GM12865 (cell line): ENCODE measurements around the gene TEDC1.

Source experiments
- DNase-seq: peaks from one replicate; pipeline ENCODE4 v3.0.0; 2010; ENCODE audit warnings: low read depth
- H3K4me3 ChIP-seq: 2 replicates; pipeline ENCODE4 v1.5.1; 2011; ENCODE audit warnings: mild to moderate bottlenecking, low read depth, low read length, control low read depth
- TF ChIP-seq, protein P1 (sequence below): IDR thresholded peaks from 2 replicates; pipeline ENCODE4 v1.5.1; 2011; ENCODE audit warnings: low read length, control low read depth, low read depth, inconsistent platforms; ENCODE audit not compliant: insufficient read depth; ENCODE audit errors: missing control alignments

TEDC1 gene, protein sequence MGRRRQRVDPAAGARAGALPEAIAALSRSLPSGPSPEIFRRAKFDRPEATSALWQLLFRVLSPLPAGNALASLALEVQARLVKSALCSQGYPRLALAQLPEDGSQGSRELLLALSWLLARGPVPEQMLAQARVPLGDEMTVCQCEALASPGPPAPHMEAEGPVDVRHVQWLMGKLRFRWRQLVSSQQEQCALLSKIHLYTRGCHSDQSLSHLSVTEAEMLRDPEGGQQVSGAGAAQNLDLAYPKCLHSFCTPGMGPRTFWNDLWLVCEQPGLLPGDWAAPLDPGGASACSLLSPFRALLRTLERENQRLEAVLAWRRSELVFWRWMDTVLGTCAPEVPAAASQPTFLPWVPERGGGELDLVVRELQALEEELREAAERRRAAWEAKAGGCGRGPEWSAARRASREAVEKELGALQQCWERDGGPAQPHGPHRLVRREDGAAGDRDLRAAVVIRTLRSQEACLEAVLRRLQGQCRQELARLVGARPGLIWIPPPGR

DNA sequence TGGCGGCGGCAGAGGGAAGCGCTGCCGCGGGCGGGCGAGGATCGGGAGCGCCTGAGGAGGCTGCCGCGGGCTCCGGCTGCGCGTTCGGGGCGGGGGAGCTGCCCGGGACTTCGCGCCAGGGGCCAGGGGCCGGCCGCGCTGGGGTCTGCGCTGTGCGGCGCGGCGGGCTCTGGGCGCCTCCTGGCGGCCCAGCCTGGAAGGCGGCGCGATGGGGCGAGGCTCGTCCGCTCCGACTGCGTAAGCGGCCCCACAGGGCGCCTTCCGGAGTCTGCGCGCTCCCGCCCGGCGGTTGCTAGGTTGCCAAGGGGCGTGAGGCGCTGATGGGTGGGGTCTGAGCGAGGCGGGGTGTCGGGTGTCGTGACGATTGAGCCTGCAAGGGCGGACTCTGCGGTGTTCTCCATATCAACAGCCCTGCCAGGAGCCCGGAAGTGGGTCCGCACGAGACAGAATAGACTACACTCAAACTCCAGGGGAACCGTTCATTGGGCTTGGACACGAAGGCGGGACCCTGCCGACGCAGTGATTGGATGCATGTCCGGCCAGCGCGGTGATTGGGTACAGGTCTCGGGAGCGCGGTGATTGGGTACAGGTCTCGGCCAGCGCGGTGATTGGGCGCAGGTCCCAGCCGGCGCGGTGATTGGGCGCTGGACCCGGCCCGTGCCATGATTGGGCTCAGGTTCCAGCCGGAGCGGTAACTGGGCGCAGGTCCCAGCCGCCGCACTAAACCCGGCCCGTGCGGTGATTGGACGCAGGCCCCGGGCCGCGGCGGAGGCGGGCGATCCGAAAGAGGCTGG is at the start of gene TEDC1:
Gene TEDC1, plus strand, starts transcription at position 675 of the 794 bp plus-strand sequence. CDS start 130 bp downstream, outside the sequence.
- peak within 1 kb of the TSS; percentile 88 for H3K4me3 ChIP-seq
- TF ChIP-seq, protein P1, sequence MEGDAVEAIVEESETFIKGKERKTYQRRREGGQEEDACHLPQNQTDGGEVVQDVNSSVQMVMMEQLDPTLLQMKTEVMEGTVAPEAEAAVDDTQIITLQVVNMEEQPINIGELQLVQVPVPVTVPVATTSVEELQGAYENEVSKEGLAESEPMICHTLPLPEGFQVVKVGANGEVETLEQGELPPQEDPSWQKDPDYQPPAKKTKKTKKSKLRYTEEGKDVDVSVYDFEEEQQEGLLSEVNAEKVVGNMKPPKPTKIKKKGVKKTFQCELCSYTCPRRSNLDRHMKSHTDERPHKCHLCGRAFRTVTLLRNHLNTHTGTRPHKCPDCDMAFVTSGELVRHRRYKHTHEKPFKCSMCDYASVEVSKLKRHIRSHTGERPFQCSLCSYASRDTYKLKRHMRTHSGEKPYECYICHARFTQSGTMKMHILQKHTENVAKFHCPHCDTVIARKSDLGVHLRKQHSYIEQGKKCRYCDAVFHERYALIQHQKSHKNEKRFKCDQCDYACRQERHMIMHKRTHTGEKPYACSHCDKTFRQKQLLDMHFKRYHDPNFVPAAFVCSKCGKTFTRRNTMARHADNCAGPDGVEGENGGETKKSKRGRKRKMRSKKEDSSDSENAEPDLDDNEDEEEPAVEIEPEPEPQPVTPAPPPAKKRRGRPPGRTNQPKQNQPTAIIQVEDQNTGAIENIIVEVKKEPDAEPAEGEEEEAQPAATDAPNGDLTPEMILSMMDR, result peak; percentile 87
- peak; percentile 100 for DNase-seq

DNA sequence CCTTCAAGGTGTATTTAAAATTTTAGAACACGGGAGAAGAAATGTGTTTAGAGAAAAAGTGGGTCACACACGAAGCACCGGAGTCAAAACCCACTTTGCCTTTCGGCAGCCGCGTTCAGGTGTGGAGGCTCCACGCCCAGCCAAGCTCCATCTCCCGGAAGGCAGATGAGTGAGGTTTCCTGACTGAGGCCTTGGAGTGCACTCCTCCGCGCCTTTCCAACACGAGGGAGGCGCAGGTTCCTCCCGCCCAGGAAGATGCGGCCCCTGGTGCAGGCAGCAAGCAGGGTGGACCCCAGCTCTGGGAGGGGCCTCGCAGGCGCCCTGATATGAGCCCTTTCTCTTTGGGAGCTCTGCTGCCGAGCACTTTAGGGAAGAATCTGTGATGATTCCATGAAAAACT is 48.9 kb upstream of the TEDC1 start:
- TF ChIP-seq, protein P1, result no peak
- no peak for DNase-seq
- H3K4me3 ChIP-seq, result no peak overlapping the region

DNA sequence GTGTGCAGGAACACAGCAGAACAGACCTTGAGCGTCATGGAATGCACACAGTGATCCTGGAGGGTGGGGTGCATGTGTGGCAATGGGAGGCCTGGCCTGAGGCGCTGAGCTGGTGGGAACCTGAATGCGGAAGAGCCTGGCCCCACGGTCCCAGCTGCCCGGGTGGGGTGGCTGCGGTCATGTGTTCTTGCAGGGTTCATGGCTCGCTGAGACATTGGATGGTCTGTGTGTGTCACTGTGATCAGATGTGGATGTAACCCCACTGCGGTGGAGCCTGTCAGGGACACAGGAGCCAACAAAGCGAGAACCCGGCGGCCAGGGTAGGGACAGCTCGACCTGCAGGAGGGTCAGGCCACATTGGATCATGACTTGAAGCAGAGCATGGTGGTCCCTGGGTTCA is 48.2 kb upstream of the TEDC1 start:
- DNase-seq, result no peak
- TF ChIP-seq, protein P1, result no peak
- H3K4me3 ChIP-seq, result no peak overlapping the region

DNA sequence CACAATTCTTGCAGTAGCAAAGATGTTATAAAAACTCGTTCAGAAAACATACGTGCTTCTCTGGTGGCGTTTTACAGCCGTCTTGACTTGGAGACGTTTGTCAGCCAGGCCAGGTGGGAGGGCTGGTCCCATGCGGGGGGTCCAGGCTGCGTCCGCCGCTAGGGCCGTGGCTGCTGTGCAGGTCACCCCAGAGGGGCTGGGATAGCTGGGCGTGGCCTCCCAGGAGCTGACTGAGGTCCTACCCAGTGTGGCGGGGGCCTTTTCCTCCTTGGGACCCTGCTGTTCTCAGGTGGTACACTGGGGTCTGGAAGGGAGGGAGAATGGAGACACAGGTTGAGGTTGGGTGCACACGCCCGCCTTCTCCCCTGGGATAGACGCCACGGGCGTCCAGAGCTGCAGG is 46.2 kb upstream of the TEDC1 start:
- TF ChIP-seq, protein P1, result no peak
- no peak overlapping the region for H3K4me3 ChIP-seq
- DNase-seq, result no peak

DNA sequence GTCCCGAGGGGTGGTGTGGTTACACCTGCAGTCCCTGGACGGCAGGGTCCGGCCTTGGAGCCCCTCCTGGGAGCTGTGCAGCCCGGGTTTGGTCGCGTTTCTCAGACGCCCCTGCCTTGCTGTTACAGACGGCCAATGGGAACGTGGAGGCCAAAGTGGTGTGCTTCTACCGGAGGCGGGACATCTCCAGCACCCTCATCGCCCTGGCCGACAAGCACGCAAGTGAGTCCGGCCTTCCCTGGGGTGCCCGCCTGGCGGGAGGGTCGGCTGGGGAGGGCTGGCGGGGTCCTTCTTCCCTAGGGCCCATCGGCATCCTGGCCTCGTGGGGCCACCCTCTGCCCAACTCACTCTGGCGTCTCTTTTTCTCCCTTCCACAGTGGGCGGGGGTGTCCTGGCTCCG is 45.8 kb upstream of the TEDC1 start:
- TF ChIP-seq, protein P1, result no peak
- DNase-seq, result no peak
- H3K4me3 ChIP-seq, result no peak overlapping the region

DNA sequence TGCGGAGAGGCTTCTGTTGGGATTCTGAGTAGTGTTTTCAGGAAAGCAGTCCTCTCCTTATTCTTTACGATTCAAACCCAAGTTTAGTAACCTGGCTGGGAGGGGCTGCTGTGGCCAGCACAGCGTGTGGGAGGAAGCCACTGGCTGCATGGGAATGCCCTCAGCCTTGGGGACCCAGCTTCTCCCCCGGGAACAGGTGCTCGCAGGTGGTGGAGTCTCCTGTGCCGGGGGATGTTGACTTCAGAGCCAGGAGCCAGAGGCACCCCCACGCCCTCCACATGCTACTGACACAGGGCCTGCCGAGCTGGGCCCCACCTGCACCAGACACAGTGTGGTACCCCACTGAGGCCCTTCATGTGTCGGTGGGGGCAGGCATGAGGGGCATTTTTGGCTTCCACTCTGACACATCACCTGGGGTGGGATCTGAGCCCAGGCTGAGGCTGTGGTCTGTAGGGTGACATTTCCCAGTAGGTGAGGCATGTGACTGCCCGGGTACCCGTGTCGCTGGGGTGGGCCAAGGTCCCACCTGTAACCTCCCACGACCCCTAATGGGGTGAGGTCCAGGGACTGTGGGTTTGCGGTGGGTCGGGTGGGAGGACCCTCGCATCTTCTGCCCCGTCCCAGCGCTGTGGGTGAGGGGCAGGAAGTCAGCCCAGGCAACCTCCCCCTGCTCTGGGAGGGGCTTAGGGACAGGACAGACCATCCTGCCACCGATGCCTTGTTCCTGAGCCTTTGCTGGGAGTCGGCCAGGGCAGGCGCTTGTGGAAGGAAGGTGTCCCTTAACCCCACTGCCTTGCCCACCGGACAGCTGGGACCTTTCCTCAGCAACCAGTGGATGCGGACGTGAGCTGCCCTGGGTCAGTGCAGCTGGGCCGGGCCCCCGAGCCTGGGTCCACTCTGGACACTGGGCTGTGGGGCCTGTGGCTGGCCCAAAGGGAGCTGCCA is 44.9 kb upstream of the TEDC1 start:
- TF ChIP-seq, protein P1, result no peak
- no peak for DNase-seq
- H3K4me3 ChIP-seq, result no peak overlapping the region
